ENCODE data around the gene MRPL54.

GRCh38 chr19:3745363-3746045 lies 17.0 kb upstream of the MRPL54 start:
- TF ChIP-seq CTCF (conservative IDR thresholded peaks at IDR 0.05 in 1 of 2, IDR thresholded peaks at IDR 0.05 in 1 of 2; ENCODE audit: low read depth in 1 of 2, low read length in 2 of 2): no peak
- TF ChIP-seq EZH2 (IDR thresholded peaks at IDR 0.05; ENCODE audit: low read length, missing control alignments): no peak
